ENCODE measurements around the gene PSKH1.

Gene PSKH1

GRCh38 chr16:67868290-67868689, 24.8 kb upstream of the PSKH1 start:
- no peak for DNase-seq (ENCODE audit: low spot score)

GRCh38 chr16:67869653-67870052, 23.4 kb upstream of the PSKH1 start:
- DNase-seq (ENCODE audit: low spot score): no peak

GRCh38 chr16:67871256-67871655, 21.8 kb upstream of the PSKH1 start:
- no peak for DNase-seq (ENCODE audit: low spot score)

GRCh38 chr16:67872131-67872630, 20.9 kb upstream of the PSKH1 start:
- DNase-seq (ENCODE audit: low spot score): no peak

DNA sequence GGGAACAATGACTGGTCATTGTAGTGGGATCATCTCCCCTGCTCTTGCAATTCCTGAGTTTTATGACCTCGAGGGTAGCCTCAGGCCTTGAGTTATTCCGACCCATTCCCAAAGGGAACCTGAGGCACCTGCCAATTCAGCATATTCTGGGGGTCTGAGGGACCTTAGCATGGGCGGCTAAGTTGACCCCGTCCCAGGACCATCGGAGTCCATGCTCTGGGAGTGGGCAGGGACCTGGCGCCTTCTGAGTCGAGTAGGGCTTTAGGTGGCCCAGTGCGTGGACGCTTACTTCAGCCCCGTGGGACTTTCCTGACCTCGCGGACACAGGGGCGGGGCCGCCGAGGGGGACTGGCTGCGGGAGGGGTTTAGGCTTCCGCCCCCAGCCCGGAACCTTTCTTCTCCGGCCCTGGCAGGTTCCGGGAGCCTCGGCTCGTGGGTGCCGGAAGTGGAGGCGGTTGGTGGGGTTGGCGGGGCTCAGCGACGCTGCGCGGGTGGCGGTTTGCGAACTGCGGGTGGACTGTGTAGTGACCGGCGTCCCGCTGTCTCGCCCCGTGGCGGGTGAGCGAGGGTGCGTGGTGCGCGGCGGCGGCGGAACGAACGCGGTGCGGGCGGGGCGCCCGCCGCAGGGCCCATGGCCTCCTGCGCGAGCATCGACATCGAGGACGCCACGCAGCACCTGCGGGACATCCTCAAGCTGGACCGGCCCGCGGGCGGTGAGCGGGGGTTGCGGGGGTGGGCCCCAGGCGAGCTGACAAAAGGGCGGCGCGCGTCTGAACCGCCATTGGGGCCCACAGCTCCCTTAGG, 20.2 kb upstream of the PSKH1 start, which contains the start of gene EDC4:
Gene EDC4, plus strand, starts transcription at position 422 of the 804 bp plus-strand sequence. Its CDS starts 210 bp downstream, at position 632.
- DNase-seq (ENCODE audit: low spot score): peak; percentile 82

GRCh38 chr16:67873435-67874370, 19.4 kb upstream of the PSKH1 start:
- no peak for DNase-seq (ENCODE audit: low spot score)

- DNase-seq (ENCODE audit: low spot score): no peak
Observed at GRCh38 chr16:67874372-67874771, 18.7 kb upstream of the PSKH1 start.

GRCh38 chr16:67877064-67877463, 16.0 kb upstream of the PSKH1 start:
- DNase-seq (ENCODE audit: low spot score): no peak

GRCh38 chr16:67878232-67878631, 14.8 kb upstream of the PSKH1 start:
- DNase-seq (ENCODE audit: low spot score): no peak

DNA sequence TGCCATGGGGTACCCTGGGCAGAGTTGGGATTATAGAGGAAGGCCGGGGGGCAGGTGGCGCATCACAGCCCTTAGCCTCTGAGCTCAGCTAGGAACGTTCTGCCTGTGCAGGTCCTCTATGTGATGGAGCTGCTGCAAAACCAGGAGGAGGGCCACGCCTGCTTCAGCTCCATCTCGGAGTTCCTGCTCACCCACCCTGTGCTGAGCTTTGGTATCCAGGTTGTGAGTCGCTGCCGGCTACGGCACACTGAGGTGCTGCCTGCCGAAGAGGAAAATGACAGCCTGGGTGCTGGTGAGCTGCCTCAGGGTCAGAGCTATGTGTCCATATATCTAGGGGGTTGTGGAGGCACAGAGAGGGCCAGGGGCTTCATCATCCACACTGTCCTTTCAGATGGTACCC, 14.2 kb upstream of the PSKH1 start:
- no peak for DNase-seq (ENCODE audit: low spot score)

GRCh38 chr16:67879462-67879861, 13.6 kb upstream of the PSKH1 start:
- DNase-seq (ENCODE audit: low spot score): no peak

GRCh38 chr16:67879936-67880335, 13.1 kb upstream of the PSKH1 start:
- no peak for DNase-seq (ENCODE audit: low spot score)

GRCh38 chr16:67880584-67880983, 12.5 kb upstream of the PSKH1 start:
- DNase-seq (ENCODE audit: low spot score): no peak

GRCh38 chr16:67881621-67882161, 11.4 kb upstream of the PSKH1 start:
- no peak for DNase-seq (ENCODE audit: low spot score)

DNA sequence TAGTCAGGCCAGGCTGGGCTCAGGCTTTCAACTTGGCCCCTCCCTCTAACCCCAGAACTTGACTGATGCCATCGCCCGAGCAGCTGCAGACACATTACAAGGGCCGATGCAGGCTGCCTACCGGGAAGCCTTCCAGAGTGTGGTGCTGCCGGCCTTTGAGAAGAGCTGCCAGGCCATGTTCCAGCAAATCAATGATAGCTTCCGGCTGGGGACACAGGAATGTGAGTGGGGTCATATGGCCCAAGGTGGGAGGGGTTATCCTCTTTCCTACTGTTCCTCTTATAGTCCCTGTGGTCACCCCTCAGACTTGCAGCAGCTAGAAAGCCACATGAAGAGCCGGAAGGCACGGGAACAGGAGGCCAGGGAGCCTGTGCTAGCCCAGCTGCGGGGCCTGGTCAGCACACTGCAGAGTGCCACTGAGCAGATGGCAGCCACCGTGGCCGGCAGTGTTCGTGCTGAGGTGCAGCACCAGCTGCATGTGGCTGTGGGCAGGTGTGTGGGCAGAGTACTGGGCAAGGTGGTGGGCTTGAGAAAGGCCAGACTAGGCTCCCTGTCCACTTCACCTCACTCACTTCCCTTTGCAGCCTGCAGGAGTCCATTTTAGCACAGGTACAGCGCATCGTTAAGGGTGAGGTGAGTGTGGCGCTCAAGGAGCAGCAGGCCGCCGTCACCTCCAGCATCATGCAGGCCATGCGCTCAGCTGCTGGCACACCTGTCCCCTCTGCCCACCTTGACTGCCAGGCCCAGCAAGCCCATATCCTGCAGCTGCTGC, 10.5 kb upstream of the PSKH1 start:
- no peak for DNase-seq (ENCODE audit: low spot score)

DNA sequence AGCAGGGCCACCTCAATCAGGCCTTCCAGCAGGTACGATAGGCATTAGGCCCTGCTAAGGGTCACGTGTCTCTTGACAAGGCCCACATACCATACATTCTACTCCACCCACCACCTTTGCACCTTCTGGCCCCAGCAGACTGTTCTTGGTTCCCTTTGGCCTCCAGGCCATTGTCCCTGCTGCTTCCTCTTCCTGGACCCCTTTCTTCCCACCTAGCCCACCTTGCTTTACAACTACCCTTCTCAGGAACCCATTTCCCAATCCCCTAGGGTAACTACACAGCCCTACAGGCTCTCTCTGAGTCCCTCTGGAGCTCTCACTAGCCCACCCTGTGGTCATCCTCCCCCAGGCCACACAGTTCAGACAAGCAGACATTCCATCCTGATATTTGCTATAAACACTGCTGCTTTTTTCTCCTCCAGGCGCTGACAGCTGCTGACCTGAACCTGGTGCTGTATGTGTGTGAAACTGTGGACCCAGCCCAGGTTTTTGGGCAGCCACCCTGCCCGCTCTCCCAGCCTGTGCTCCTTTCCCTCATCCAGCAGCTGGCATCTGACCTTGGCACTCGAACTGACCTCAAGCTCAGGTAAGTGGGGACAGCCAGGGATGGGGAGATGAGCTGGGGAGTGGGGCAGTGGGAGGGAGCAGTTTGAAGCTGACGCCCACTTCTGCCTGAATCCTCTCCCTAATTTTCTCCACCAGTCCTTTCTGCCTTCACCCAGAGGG, 9.7 kb upstream of the PSKH1 start:
- no peak for DNase-seq (ENCODE audit: low spot score)

DNA sequence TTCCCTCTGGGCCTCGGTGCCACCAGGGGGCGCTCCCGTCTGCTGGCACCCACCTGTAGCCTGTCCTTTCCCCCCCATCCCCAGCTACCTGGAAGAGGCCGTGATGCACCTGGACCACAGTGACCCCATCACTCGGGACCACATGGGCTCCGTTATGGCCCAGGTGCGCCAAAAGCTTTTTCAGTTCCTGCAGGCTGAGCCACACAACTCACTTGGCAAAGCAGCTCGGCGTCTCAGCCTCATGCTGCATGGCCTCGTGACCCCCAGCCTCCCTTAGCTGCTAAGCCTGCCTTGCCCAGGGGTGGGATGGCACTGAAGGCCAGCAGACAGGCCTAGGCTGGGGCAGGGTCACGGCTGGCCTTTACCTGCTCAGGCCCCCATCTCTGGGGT, 9.2 kb upstream of the PSKH1 start:
- DNase-seq (ENCODE audit: low spot score): no peak

DNA sequence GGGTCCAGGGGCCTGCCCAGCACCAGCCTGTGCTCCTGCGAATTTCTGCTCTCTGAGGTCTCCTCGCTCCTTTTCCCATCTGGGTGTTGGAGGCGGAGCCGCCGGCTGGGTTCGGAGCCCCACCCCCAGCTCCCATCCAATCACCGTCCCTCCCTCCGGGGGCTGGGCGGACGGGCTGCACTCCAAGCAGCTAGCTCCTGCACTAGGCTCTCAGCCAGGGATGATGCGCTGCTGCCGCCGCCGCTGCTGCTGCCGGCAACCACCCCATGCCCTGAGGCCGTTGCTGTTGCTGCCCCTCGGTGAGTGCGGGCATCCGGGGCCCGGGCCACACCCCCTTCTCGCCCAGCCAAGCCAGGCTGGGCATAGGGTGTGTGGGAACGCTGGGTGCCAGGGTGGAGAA, 8.4 kb upstream of the PSKH1 start, which contains the start of gene NRN1L:
Gene NRN1L, plus strand, starts transcription at position 202 of the 400 bp plus-strand sequence. Its CDS starts 19 bp downstream, at position 221.
- DNase-seq (ENCODE audit: low spot score): no peak

DNA sequence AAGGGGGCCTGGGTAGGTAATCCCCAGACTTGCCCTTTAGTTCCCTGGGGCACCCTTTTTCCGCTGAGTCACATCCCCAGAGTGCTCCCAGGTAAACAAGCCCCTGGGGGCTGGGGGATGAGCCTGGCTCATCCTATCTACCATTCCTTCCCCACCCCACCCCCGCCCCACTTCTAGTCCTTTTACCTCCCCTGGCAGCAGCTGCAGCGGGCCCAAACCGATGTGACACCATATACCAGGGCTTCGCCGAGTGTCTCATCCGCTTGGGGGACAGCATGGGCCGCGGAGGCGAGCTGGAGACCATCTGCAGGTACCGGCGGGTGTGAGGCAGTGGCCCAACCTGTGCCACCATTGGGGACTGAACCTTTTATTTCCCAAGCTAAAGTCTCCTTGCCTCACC, 7.5 kb upstream of the PSKH1 start:
- no peak for DNase-seq (ENCODE audit: low spot score)

- no peak for DNase-seq (ENCODE audit: low spot score)
Observed at GRCh38 chr16:67885976-67886375, 7.1 kb upstream of the PSKH1 start.

DNA sequence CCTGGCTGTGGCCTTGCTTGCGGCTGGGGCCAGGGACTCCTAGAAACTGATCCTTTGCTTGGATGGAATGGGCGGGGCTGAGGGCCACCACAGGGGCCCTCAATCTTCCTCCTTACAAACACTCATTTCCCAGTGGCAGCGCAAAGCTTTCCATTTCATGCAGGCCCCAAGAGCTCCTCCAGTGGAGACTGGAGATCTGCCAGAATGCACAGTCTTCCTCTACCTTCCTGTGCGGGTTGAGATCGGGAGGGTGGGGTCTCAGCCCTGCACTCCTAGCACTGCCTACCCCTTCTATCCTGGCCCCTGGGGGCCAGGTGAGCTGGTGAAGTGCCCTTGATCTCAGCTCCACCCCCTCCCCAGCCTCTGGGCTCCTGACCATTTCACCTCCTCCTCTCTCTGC, 6.7 kb upstream of the PSKH1 start:
- no peak for DNase-seq (ENCODE audit: low spot score)

Data from COLO829 (cell line).